Osteoblast (primary cell): Measurements from ENCODE around the gene QRICH1. TPM values are rescaled to one million over a fixed set of nuclear protein-coding genes. Genes with fewer than 3 reads are reported as not detected.
A peak's percentile ranks its signal among the peaks of the same experiment; 100 is the strongest.

Experiments used
- DNase-seq: peaks from one replicate; pipeline ENCODE4 v3.0.0; 2011; ENCODE audit warnings: low spot score, mixed read lengths; ENCODE audit not compliant: insufficient read length; ENCODE audit errors: missing footprints
- H2AFZ ChIP-seq: 2 replicates; pipeline ENCODE4 v1.6.0; 2011; ENCODE audit warnings: mild to moderate bottlenecking, low read length
- H3K27ac ChIP-seq: 2 replicates; pipeline ENCODE4 v1.5.1; 2011; ENCODE audit warnings: mild to moderate bottlenecking, low read depth, low read length, moderate library complexity
- H3K27me3 ChIP-seq: 2 replicates; pipeline ENCODE4 v1.6.0; 2012; ENCODE audit warnings: mild to moderate bottlenecking, control low read depth, inconsistent platforms, low read length, moderate library complexity; ENCODE audit not compliant: insufficient read depth
- H3K36me3 ChIP-seq: 2 replicates; pipeline ENCODE4 v1.5.1; 2011; ENCODE audit warnings: mild to moderate bottlenecking, low read length, control low read depth, moderate library complexity; ENCODE audit not compliant: insufficient read depth
- H3K4me1 ChIP-seq: 2 replicates; pipeline ENCODE4 v1.5.1; 2011; ENCODE audit warnings: mild to moderate bottlenecking, low read length, control low read depth, moderate library complexity; ENCODE audit not compliant: insufficient read depth
- H3K4me2 ChIP-seq: 2 replicates; pipeline ENCODE4 v1.6.0; 2011; ENCODE audit warnings: mild to moderate bottlenecking, low read length; ENCODE audit not compliant: insufficient read depth
- H3K4me3 ChIP-seq: fragments of 200-600 bp; sonication (generic); 3 replicates; pipeline ENCODE4 v1.5.1; 2012; ENCODE audit warnings: mild to moderate bottlenecking, low read length, inconsistent platforms; ENCODE audit not compliant: insufficient read depth
- H3K79me2 ChIP-seq: 2 replicates; pipeline ENCODE4 v1.6.0; 2012; ENCODE audit warnings: mild to moderate bottlenecking, low read length, control low read depth, inconsistent platforms; ENCODE audit not compliant: insufficient read depth
- H3K9me3 ChIP-seq: 2 replicates; pipeline ENCODE4 v1.5.1; 2011; ENCODE audit warnings: low read depth, low read length, control low read depth
- H4K20me1 ChIP-seq: 2 replicates; pipeline ENCODE4 v1.6.0; 2012; ENCODE audit warnings: mild to moderate bottlenecking, low read length, control low read depth; ENCODE audit not compliant: insufficient read depth
- total RNA-seq: library from RNA; depleted of rRNA; stranded (reverse); fragments of >200 nt; gene quantifications from 2 replicates; pipeline ENCODE4 v1.2.3, GENCODE V29; 2012
- TF ChIP-seq, protein P1 (sequence below): IDR thresholded peaks from 2 replicates; pipeline ENCODE4 v1.5.1; 2011; ENCODE audit warnings: mild to moderate bottlenecking, low read depth, low read length, moderate library complexity; ENCODE audit errors: extremely low read depth

Gene QRICH1
- total RNA-seq, 1 donor, result 167 TPM

DNA sequence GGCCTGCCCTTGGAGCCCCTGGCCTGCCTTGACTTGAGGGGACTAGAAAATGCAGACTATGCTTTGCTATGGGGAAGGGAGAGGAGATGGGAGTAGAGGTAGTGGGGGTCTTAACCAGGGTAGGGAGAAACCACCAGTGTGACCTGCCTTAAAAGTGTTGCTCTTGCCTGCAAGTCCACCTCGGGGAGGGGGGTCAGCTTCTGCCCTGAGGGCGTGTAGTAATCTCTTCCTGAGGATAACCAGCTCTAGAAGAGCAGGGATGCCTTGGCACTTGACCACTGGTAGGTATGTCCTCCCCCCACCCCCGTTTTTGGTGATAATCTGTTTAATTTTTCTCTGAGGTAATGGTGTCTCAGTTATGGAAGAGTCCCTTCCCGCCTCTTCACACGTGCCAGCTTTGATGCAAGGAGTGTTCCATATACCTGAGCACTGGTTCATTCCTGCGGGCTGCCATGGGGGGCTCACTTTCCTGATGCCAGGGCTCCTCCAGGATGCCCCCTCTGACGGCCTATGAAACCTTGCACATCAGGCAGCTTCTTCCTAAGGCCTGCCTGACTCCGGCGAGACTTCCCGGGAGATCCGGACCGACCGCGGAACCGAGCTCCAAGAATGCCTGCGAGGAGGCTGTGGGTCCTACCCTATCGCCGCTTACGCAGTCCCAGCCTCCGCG is 104.6 kb downstream of the QRICH1 start:
- H3K4me1 ChIP-seq, result peaks cover 22% of the 10 kb centered on the region
- peaks cover 8% of the 10 kb centered on the region for H4K20me1 ChIP-seq
- peaks cover 17% of the 10 kb centered on the region for H3K36me3 ChIP-seq
- TF ChIP-seq, protein P1, sequence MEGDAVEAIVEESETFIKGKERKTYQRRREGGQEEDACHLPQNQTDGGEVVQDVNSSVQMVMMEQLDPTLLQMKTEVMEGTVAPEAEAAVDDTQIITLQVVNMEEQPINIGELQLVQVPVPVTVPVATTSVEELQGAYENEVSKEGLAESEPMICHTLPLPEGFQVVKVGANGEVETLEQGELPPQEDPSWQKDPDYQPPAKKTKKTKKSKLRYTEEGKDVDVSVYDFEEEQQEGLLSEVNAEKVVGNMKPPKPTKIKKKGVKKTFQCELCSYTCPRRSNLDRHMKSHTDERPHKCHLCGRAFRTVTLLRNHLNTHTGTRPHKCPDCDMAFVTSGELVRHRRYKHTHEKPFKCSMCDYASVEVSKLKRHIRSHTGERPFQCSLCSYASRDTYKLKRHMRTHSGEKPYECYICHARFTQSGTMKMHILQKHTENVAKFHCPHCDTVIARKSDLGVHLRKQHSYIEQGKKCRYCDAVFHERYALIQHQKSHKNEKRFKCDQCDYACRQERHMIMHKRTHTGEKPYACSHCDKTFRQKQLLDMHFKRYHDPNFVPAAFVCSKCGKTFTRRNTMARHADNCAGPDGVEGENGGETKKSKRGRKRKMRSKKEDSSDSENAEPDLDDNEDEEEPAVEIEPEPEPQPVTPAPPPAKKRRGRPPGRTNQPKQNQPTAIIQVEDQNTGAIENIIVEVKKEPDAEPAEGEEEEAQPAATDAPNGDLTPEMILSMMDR, result no peak
- peak overlapping the region; percentile 89 for H3K4me3 ChIP-seq
- no peaks in the 10 kb centered on the region for H3K27me3 ChIP-seq
- peak overlapping the region; percentile 53 for H2AFZ ChIP-seq
- peak overlapping the region; percentile 88 for H3K4me2 ChIP-seq
- H3K27ac ChIP-seq, result peak overlapping the region; percentile 90
- H3K9me3 ChIP-seq, result no peaks in the 10 kb centered on the region
- peaks cover 39% of the 10 kb centered on the region for H3K79me2 ChIP-seq
- DNase-seq, result peak; percentile 62

DNA sequence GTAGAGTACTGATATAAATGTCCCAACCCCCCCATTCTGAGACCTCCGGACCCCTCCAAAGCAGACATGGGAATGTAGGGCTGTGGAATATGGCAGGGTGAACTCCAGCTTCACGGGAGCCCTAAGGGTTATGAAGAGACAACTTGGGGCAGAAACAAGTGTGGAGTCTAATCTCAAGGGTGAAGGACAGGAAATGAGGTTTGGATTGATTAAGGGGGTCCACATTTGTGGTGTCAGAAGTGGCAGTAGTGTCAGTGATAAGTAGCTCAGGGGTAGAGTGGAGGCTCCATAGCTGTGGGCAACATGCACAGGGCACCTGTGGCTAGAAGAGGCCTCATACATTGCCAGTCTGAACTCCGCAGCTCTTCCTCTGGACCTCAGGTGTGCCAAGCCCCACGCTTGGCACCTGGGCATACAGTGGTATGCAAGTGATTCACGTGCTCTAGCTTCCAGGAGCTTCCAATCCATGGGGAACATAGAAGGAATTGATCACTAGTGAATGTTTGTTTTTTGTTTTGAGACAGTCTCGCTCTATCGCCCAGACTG is 108.0 kb downstream of the QRICH1 start:
- TF ChIP-seq, protein P1, result no peak
- Histone ChIP-seq H3K27ac (no peak overlapping the region), H3K79me2 (peaks cover 13% of the 10 kb centered on the region), H3K4me1 (peaks cover 12% of the 10 kb centered on the region), H3K4me3 (no peak overlapping the region), H2AFZ (no peak overlapping the region), H4K20me1 (peaks cover 2% of the 10 kb centered on the region), H3K9me3 (no peaks in the 10 kb centered on the region), H3K4me2 (no peak overlapping the region), H3K27me3 (no peaks in the 10 kb centered on the region), H3K36me3 (peaks cover 44% of the 10 kb centered on the region)
- no peak for DNase-seq

DNA sequence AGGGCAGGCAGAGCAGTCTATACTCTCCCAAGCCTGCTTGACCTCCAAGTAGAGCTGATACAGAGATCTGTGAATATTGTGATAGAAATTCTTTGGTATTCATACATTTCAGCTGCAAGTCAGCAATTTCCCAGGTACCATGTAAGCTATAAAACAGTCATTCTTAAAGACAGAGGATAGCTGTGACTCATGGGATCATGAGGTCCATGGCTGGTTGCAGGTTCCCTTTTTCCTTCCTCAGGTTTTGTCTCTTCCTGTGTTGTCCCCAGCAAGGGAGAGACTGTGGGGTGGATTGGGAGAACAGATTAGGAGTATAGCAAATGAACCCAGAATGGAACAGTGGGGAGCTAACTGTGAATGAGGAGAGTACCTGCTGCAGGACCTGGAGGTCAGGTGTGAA is 109.2 kb downstream of the QRICH1 start:
- Histone ChIP-seq H4K20me1 (peaks cover 2% of the 10 kb centered on the region), H3K4me1 (peaks cover 8% of the 10 kb centered on the region), H3K9me3 (no peaks in the 10 kb centered on the region), H2AFZ (no peak overlapping the region), H3K27me3 (no peaks in the 10 kb centered on the region), H3K4me2 (no peak overlapping the region), H3K36me3 (peaks cover 55% of the 10 kb centered on the region), H3K79me2 (peaks cover 5% of the 10 kb centered on the region), H3K4me3 (no peak overlapping the region), H3K27ac (no peak overlapping the region)
- DNase-seq, result no peak
- TF ChIP-seq, protein P1, result no peak

DNA sequence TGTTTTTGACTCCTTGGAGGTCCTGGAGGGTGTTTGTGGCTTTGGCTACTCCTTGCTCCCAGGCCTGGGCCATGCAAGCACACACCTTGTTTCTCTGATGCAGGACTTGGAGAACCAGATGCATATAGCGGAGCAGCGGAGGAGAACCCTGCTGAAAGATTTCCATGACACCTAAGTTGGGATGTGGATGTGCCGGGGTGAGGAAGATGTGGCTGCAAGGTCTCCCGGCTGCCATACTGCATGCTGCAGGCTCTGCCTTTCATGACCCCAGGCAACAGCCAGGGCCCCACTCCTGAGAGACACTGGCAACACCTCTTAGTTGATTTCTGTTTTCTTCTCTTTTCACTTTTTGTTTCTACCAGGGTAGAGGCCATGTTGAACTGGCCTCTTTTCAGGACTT is 110.8 kb downstream of the QRICH1 start:
- no peaks in the 10 kb centered on the region for H3K9me3 ChIP-seq
- H2AFZ ChIP-seq, result no peak overlapping the region
- TF ChIP-seq, protein P1, result no peak
- H4K20me1 ChIP-seq, result peaks cover 2% of the 10 kb centered on the region
- H3K36me3 ChIP-seq, result peaks cover 66% of the 10 kb centered on the region
- H3K79me2 ChIP-seq, result no peaks in the 10 kb centered on the region
- H3K27ac ChIP-seq, result no peak overlapping the region
- no peak for DNase-seq
- no peak overlapping the region for H3K4me2 ChIP-seq
- no peaks in the 10 kb centered on the region for H3K27me3 ChIP-seq
- no peaks in the 10 kb centered on the region for H3K4me1 ChIP-seq
- no peak overlapping the region for H3K4me3 ChIP-seq
